ENCODE measurements around the gene JAZF1. TPM values are rescaled to one million over a fixed set of nuclear protein-coding genes. Genes with fewer than 3 reads are reported as not detected.
"Not testable (repeated sequence)": the region's sequence is repeated elsewhere in the genome, so short reads cannot be mapped to it uniquely, and the experiment has no call there.

The JAZF1 gene
- total RNA-seq, 2 experiments from 2014 or later: 5.2 to 7.6 TPM

- H3K4me3 Mint-ChIP-seq: no peak overlapping the region
- POLR2A ChIA-PET: no interaction called here
These were observed 274.1 kb downstream of the JAZF1 start for GRCh38 chr7:27906385-27907091.

GRCh38 chr7:27905951-27906350 lies 274.6 kb downstream of the JAZF1 start:
- peaks cover 10% of the 10 kb centered on the region for H3K4me1 Mint-ChIP-seq
- no peaks in the 10 kb centered on the region for H3K9me3 Mint-ChIP-seq
- CTCF ChIA-PET: interaction anchor here (0.7 to 3.0 kb wide), 3 partner anchors 9 to 244 kb away, joined by 3 to 12 read pairs (median 3); no protein-coding TSS in a partner anchor
- H3K27me3 Mint-ChIP-seq: no peaks in the 10 kb centered on the region
- H3K27ac Mint-ChIP-seq: no peak overlapping the region
- POLR2A ChIA-PET: no interaction called here
- no peaks in the 10 kb centered on the region for H3K36me3 Mint-ChIP-seq (ENCODE audit: low read depth)
- no peak for DNase-seq
- no peak overlapping the region for H3K4me3 Mint-ChIP-seq

More at GRCh38 chr7:27906385-27907091, 274.1 kb downstream of the JAZF1 start:
- H3K4me1 Mint-ChIP-seq: peaks cover 4% of the 10 kb centered on the region
- CTCF ChIA-PET: interaction anchor here (0.9 to 3.0 kb wide), 4 partner anchors 10 to 60 kb away, joined by 3 to 12 read pairs (median 3); no protein-coding TSS in a partner anchor
- H3K27ac Mint-ChIP-seq: no peak overlapping the region
- H3K36me3 Mint-ChIP-seq (ENCODE audit: low read depth): no peaks in the 10 kb centered on the region
- H3K9me3 Mint-ChIP-seq: no peaks in the 10 kb centered on the region
- H3K27me3 Mint-ChIP-seq: no peaks in the 10 kb centered on the region
- no peak for DNase-seq

- ChIA-PET POLR2A (no interaction called here), CTCF (no interaction called here)
- peaks cover 42% of the 10 kb centered on the region for H3K4me1 Mint-ChIP-seq
- H3K27ac Mint-ChIP-seq: peak overlapping the region; percentile 75
- H3K36me3 Mint-ChIP-seq (ENCODE audit: low read depth): no peaks in the 10 kb centered on the region
- no peaks in the 10 kb centered on the region for H3K27me3 Mint-ChIP-seq
- DNase-seq: peak; percentile 60
- no peaks in the 10 kb centered on the region for H3K9me3 Mint-ChIP-seq
- H3K4me3 Mint-ChIP-seq: peak overlapping the region; percentile 45
These were observed 279.4 kb downstream of the JAZF1 start for GRCh38 chr7:27901028-27901760.

- DNase-seq: no peak
- no peaks in the 10 kb centered on the region for H3K9me3 Mint-ChIP-seq
- no peaks in the 10 kb centered on the region for H3K27me3 Mint-ChIP-seq
- no peak overlapping the region for H3K27ac Mint-ChIP-seq
- H3K4me3 Mint-ChIP-seq: no peak overlapping the region
- H3K36me3 Mint-ChIP-seq (ENCODE audit: low read depth): no peaks in the 10 kb centered on the region
- H3K4me1 Mint-ChIP-seq: peaks cover 50% of the 10 kb centered on the region
- CTCF ChIA-PET: interaction anchor here (1.5 kb wide), 1 partner anchor 11 kb away, joined by 5 read pairs; no protein-coding TSS in a partner anchor
- POLR2A ChIA-PET: no interaction called here
These were observed 280.6 kb downstream of the JAZF1 start for GRCh38 chr7:27900006-27900405.

GRCh38 chr7:27899601-27900000 lies 281.0 kb downstream of the JAZF1 start:
- H3K4me3 Mint-ChIP-seq: no peak overlapping the region
- peaks cover 50% of the 10 kb centered on the region for H3K4me1 Mint-ChIP-seq
- CTCF ChIA-PET: interaction anchor here (1.5 kb wide), 1 partner anchor 11 kb away, joined by 5 read pairs; no protein-coding TSS in a partner anchor
- DNase-seq: no peak
- no peaks in the 10 kb centered on the region for H3K27me3 Mint-ChIP-seq
- H3K27ac Mint-ChIP-seq: no peak overlapping the region
- no peaks in the 10 kb centered on the region for H3K9me3 Mint-ChIP-seq
- H3K36me3 Mint-ChIP-seq (ENCODE audit: low read depth): no peaks in the 10 kb centered on the region
- POLR2A ChIA-PET: no interaction called here

GRCh38 chr7:27897441-27897847 lies 283.2 kb downstream of the JAZF1 start:
- ChIA-PET POLR2A (no interaction called here), CTCF (interaction anchor here (1.0 to 1.3 kb wide), 2 partner anchors 8 to 10 kb away, joined by 3 read pairs; no protein-coding TSS in a partner anchor)
- no peak overlapping the region for H3K27ac Mint-ChIP-seq
- H3K27me3 Mint-ChIP-seq: no peaks in the 10 kb centered on the region
- H3K4me3 Mint-ChIP-seq: no peak overlapping the region
- peaks cover 50% of the 10 kb centered on the region for H3K4me1 Mint-ChIP-seq
- no peaks in the 10 kb centered on the region for H3K36me3 Mint-ChIP-seq (ENCODE audit: low read depth)
- no peaks in the 10 kb centered on the region for H3K9me3 Mint-ChIP-seq
- no peak for DNase-seq

GRCh38 chr7:27897001-27897400 lies 283.6 kb downstream of the JAZF1 start:
- Mint-ChIP-seq H3K4me3 (no peak overlapping the region), H3K9me3 (no peaks in the 10 kb centered on the region), H3K27me3 (no peaks in the 10 kb centered on the region), H3K36me3 (ENCODE audit: low read depth) (no peaks in the 10 kb centered on the region), H3K27ac (no peak overlapping the region), H3K4me1 (peaks cover 50% of the 10 kb centered on the region)
- no peak for DNase-seq
- ChIA-PET POLR2A (no interaction called here), CTCF (interaction anchor here (1.0 to 1.3 kb wide), 2 partner anchors 9 to 11 kb away, joined by 3 read pairs; no protein-coding TSS in a partner anchor)

- ChIA-PET CTCF (no interaction called here), POLR2A (no interaction called here)
- H3K36me3 Mint-ChIP-seq (ENCODE audit: low read depth): no peaks in the 10 kb centered on the region
- H3K9me3 Mint-ChIP-seq: no peaks in the 10 kb centered on the region
- H3K4me1 Mint-ChIP-seq: peaks cover 39% of the 10 kb centered on the region
- DNase-seq: no peak
- no peak overlapping the region for H3K4me3 Mint-ChIP-seq
- H3K27me3 Mint-ChIP-seq: no peaks in the 10 kb centered on the region
- H3K27ac Mint-ChIP-seq: no peak overlapping the region
These were observed 285.0 kb downstream of the JAZF1 start for GRCh38 chr7:27895551-27895950.

- CTCF ChIA-PET: interaction anchor here (2.3 kb wide), 1 partner anchor 9 kb away, joined by 5 read pairs; no protein-coding TSS in a partner anchor
- Mint-ChIP-seq H3K4me1 (peaks cover 6% of the 10 kb centered on the region), H3K27ac (no peak overlapping the region), H3K9me3 (no peaks in the 10 kb centered on the region), H3K27me3 (no peaks in the 10 kb centered on the region), H3K36me3 (ENCODE audit: low read depth) (no peaks in the 10 kb centered on the region), H3K4me3 (no peak overlapping the region)
- no peak for DNase-seq
- POLR2A ChIA-PET: interaction anchor here (0.7 kb wide), 1 partner anchor 1732 kb away, joined by 3 read pairs; no protein-coding TSS in a partner anchor
These were observed 290.3 kb downstream of the JAZF1 start for GRCh38 chr7:27890205-27890849.

- H3K36me3 Mint-ChIP-seq (ENCODE audit: low read depth): no peaks in the 10 kb centered on the region
- ChIA-PET CTCF (interaction anchor here (1.7 to 2.3 kb wide), 2 partner anchors 10 to 19 kb away, joined by 4 to 5 read pairs; no protein-coding TSS in a partner anchor), POLR2A (no interaction called here)
- H3K27me3 Mint-ChIP-seq: no peaks in the 10 kb centered on the region
- no peak overlapping the region for H3K27ac Mint-ChIP-seq
- no peak overlapping the region for H3K4me3 Mint-ChIP-seq
- H3K4me1 Mint-ChIP-seq: peaks cover 5% of the 10 kb centered on the region
- no peaks in the 10 kb centered on the region for H3K9me3 Mint-ChIP-seq
- DNase-seq: no peak
These were observed 290.8 kb downstream of the JAZF1 start for GRCh38 chr7:27889800-27890199.

- ChIA-PET CTCF (interaction anchor here (1.7 to 2.3 kb wide), 2 partner anchors 11 to 20 kb away, joined by 4 to 5 read pairs; no protein-coding TSS in a partner anchor), POLR2A (no interaction called here)
- no peaks in the 10 kb centered on the region for H3K36me3 Mint-ChIP-seq (ENCODE audit: low read depth)
- DNase-seq: no peak
- no peak overlapping the region for H3K27ac Mint-ChIP-seq
- H3K27me3 Mint-ChIP-seq: no peaks in the 10 kb centered on the region
- H3K4me1 Mint-ChIP-seq: peaks cover 5% of the 10 kb centered on the region
- H3K9me3 Mint-ChIP-seq: no peaks in the 10 kb centered on the region
- no peak overlapping the region for H3K4me3 Mint-ChIP-seq
These were observed 291.9 kb downstream of the JAZF1 start for GRCh38 chr7:27888736-27889135.

- DNase-seq; POLR2A ChIA-PET; H3K4me1 Mint-ChIP-seq; H3K9me3 Mint-ChIP-seq; H3K4me3 Mint-ChIP-seq; H3K27ac Mint-ChIP-seq; H3K27me3 Mint-ChIP-seq; CTCF ChIA-PET; H3K36me3 Mint-ChIP-seq (ENCODE audit: low read depth): not testable (repeated sequence)
These were observed 293.9 kb downstream of the JAZF1 start for GRCh38 chr7:27886710-27887109.

GRCh38 chr7:27885652-27886051 lies 294.9 kb downstream of the JAZF1 start:
- H3K27ac Mint-ChIP-seq: no peak overlapping the region
- no peak for DNase-seq
- H3K27me3 Mint-ChIP-seq: no peaks in the 10 kb centered on the region
- H3K36me3 Mint-ChIP-seq (ENCODE audit: low read depth): no peaks in the 10 kb centered on the region
- ChIA-PET CTCF (no interaction called here), POLR2A (no interaction called here)
- H3K9me3 Mint-ChIP-seq: no peaks in the 10 kb centered on the region
- H3K4me1 Mint-ChIP-seq: peaks cover 5% of the 10 kb centered on the region
- no peak overlapping the region for H3K4me3 Mint-ChIP-seq

Data from activated CD4-positive, alpha-beta T cell treated with anti-CD3 and anti-CD28 coated beads, Interleukin-2, amount 10 ng/mL, durations not matched to agents 7 days and 5 days (primary cell).